Gastrocnemius medialis (tissue), 4 donors: ENCODE measurements around the gene DNAJC21.

ENCODE experiments used
- CTCF ChIP-seq, 5 experiments: fragments of 450-650 bp in 3 of 5; fragments of 200-600 bp in 2 of 5; sonication (generic) in 2 of 5; IDR thresholded peaks in 4 of 5; conservative IDR thresholded peaks in 1 of 5; 1 replicate in 4 of 5; 2 replicates in 1 of 5; pipeline ENCODE4 v1.5.1; 2016 to 2019; ENCODE audit warnings: antibody characterized with exemption in 5 of 5, mild to moderate bottlenecking in 3 of 5, moderate library complexity in 3 of 5
- POLR2A ChIP-seq, 2 donors: fragments of 450-650 bp; IDR thresholded peaks; one replicate each; pipeline ENCODE4 v1.6.1; 2017; ENCODE audit warnings: antibody characterized with exemption in 2 of 2, mild to moderate bottlenecking in 2 of 2, moderate library complexity in 2 of 2

- TF ChIP-seq CTCF (IDR thresholded peaks at IDR 0.05 in 4 of 5, conservative IDR thresholded peaks at IDR 0.05 in 1 of 5) (no peak), POLR2A (IDR thresholded peaks at IDR 0.05) (no peak)
Measured at GRCh38 chr5:34926318-34926888, 3.0 kb upstream of the DNAJC21 start.
